SK-N-SH (cell line): ENCODE measurements around the gene SLC43A3. TPM values are rescaled to one million over a fixed set of nuclear protein-coding genes. Genes with fewer than 3 reads are reported as not detected.

Experiments used
- CTCF ChIA-PET: fragments of 300-600, 350-600 bp; formaldehyde crosslinking; extraction: SDS; loops from one replicate; lab custom pipeline; 2021; lab: Yijun Ruan, JAX
- POLR2A ChIA-PET: fragments of 350-600 bp; sonication (Branson Sonifier 250); formaldehyde crosslinking; extraction: SDS; loops from one replicate; lab custom pipeline; 2020; ENCODE audit warnings: antibody characterized with exemption, inconsistent platforms; lab: Yijun Ruan, JAX
- DNase-seq: peaks from one replicate; pipeline ENCODE4 v3.0.0; 2012
- H2AFZ ChIP-seq: fragments of 200-600 bp; sonication (generic); 2 replicates; pipeline ENCODE4 v1.8.1; 2016; ENCODE audit warnings: antibody characterized with exemption, mild to moderate bottlenecking, low read depth
- H3F3A ChIP-seq: fragments of 200-600 bp; sonication (generic); replicated peaks from 2 replicates; pipeline ENCODE3; 2016; ENCODE audit warnings: antibody characterized with exemption, mild to moderate bottlenecking; ENCODE audit not compliant: insufficient read depth
- H3K27ac ChIP-seq, 2 experiments: fragments of 200-500 bp in 1 of 2; fragments of 200-600 bp in 1 of 2; sonication (Bioruptor generic) in 1 of 2; sonication (generic), shearing (Covaris generic) in 1 of 2; 2 replicates each; pipeline versions ENCODE4 v1.5.1 to v1.6.1; 2014 to 2016; ENCODE audit warnings: low read depth in 2 of 2, inconsistent platforms in 1 of 2, low read length in 1 of 2, mild to moderate bottlenecking in 1 of 2, mixed read lengths in 1 of 2
- H3K27me3 ChIP-seq: fragments of 200-600 bp; sonication (generic), shearing (Covaris generic); 2 replicates; pipeline ENCODE4 v1.6.1; 2016; ENCODE audit warnings: mixed run types; ENCODE audit not compliant: insufficient read depth
- H3K36me3 ChIP-seq, 2 experiments: fragments of 200-500 bp in 1 of 2; fragments of 200-600 bp in 1 of 2; sonication (Bioruptor generic) in 1 of 2; sonication (generic) in 1 of 2; replicated peaks in 1 of 2; 2 replicates each; pipeline versions ENCODE3 to v1.5.1; 2014 to 2016; ENCODE audit warnings: low read length in 1 of 2, mild to moderate bottlenecking in 1 of 2; ENCODE audit not compliant: insufficient read depth in 2 of 2, control insufficient read depth in 1 of 2
- H3K4me1 ChIP-seq, 2 experiments: fragments of 200-500 bp in 1 of 2; fragments of 200-600 bp in 1 of 2; sonication (Bioruptor generic) in 1 of 2; sonication (generic), shearing (Covaris generic) in 1 of 2; 2 replicates each; pipeline versions ENCODE4 v1.5.1 to v1.6.1; 2014 to 2016; ENCODE audit warnings: low read depth in 1 of 2, low read length in 1 of 2, mixed run types in 1 of 2; ENCODE audit not compliant: insufficient read depth in 2 of 2, control insufficient read depth in 1 of 2
- H3K4me2 ChIP-seq: fragments of 200-600 bp; sonication (generic), shearing (Covaris generic); 2 replicates; pipeline ENCODE4 v1.6.1; 2017; ENCODE audit warnings: mixed run types
- H3K4me3 ChIP-seq, 2 experiments: fragments of 200-500 bp in 1 of 2; fragments of 200-600 bp in 1 of 2; sonication (Bioruptor generic) in 1 of 2; sonication (generic), shearing (Covaris generic) in 1 of 2; 2 replicates each; pipeline versions ENCODE4 v1.5.1 to v1.8.1; 2014 to 2016; ENCODE audit warnings: low read depth in 2 of 2, inconsistent platforms in 1 of 2, low read length in 1 of 2, mild to moderate bottlenecking in 1 of 2, mixed read lengths in 1 of 2, moderate library complexity in 1 of 2
- H3K79me2 ChIP-seq: fragments of 200-600 bp; sonication (generic); 2 replicates; pipeline ENCODE4 v1.8.1; 2017; ENCODE audit warnings: mild to moderate bottlenecking; ENCODE audit not compliant: insufficient read depth
- H3K9ac ChIP-seq: fragments of 200-600 bp; sonication (generic); 2 replicates; pipeline ENCODE4 v1.6.1; 2017; ENCODE audit warnings: mixed run types
- H3K9me2 ChIP-seq: fragments of 200-600 bp; sonication (generic); 2 replicates; pipeline ENCODE4 v1.6.1; 2017; ENCODE audit warnings: mixed run types
- H3K9me3 ChIP-seq: fragments of 200-600 bp; sonication (generic); 2 replicates; pipeline ENCODE4 v1.6.1; 2017; ENCODE audit warnings: mixed run types, mild to moderate bottlenecking, moderate library complexity
- H4K20me1 ChIP-seq: fragments of 200-600 bp; sonication (generic); 2 replicates; pipeline ENCODE4 v1.6.1; 2017; ENCODE audit warnings: mild to moderate bottlenecking, mixed run types; ENCODE audit not compliant: insufficient read depth
- EZH2phosphoT487 ChIP-seq: fragments of 200-600 bp; sonication (generic); IDR thresholded peaks from 2 replicates; pipeline ENCODE4 v1.6.1; 2017; ENCODE audit warnings: low read depth, mixed run types, mild to moderate bottlenecking, antibody characterized with exemption, moderate library complexity, borderline replicate concordance
- FOXJ3 ChIP-seq: sonication (generic); formaldehyde crosslinking; IDR thresholded peaks from 2 replicates; pipeline ENCODE4 v1.5.1; 2020; ENCODE audit warnings: mild to moderate bottlenecking, missing genetic modification reagents
- FOXM1 ChIP-seq: IDR thresholded peaks from 2 replicates; pipeline ENCODE4 v1.4.0; 2012; ENCODE audit warnings: low read depth, mild to moderate bottlenecking
- JUND ChIP-seq: IDR thresholded peaks from 2 replicates; pipeline ENCODE4 v1.4.0; 2012
- MEF2A ChIP-seq: IDR thresholded peaks from 2 replicates; pipeline ENCODE4 v1.4.0; 2012; ENCODE audit warnings: low read depth, borderline replicate concordance
- MXI1 ChIP-seq: IDR thresholded peaks from 2 replicates; pipeline ENCODE4 v1.6.1; 2012; ENCODE audit warnings: mild to moderate bottlenecking, low read depth, low read length, improper control_type of control experiment
- NRF1 ChIP-seq: IDR thresholded peaks from 2 replicates; pipeline ENCODE4 v1.6.1; 2012; ENCODE audit warnings: low read depth, mild to moderate bottlenecking, low read length
- RFX5 ChIP-seq: IDR thresholded peaks from 2 replicates; pipeline ENCODE4 v1.6.1; 2012; ENCODE audit warnings: mild to moderate bottlenecking, improper control_type of control experiment, low read length
- RXRA ChIP-seq: IDR thresholded peaks from 2 replicates; pipeline ENCODE4 v1.4.0; 2012; ENCODE audit warnings: low read depth, mild to moderate bottlenecking, borderline replicate concordance
- SMC3 ChIP-seq: IDR thresholded peaks from 2 replicates; pipeline ENCODE4 v1.6.1; 2012; ENCODE audit warnings: low read depth, low read length, improper control_type of control experiment
- TAF1 ChIP-seq: IDR thresholded peaks from 2 replicates; pipeline ENCODE4 v1.6.1; 2012; ENCODE audit warnings: low read depth, mild to moderate bottlenecking, low read length, moderate library complexity, borderline replicate concordance
- WGBS: methylation state at CpG from one replicate; pipeline ENCODE4 v1.1.6; 2017; ENCODE audit warnings: low lambda C conversion rate; 5-methylcytosine and 5-hydroxymethylcytosine counted together
- polyA plus RNA-seq, 3 experiments: library from polyadenylated mRNA; depleted of rRNA; stranded (reverse); fragments of >200 nt; gene quantifications; 2 replicates each; pipeline ENCODE4 v1.2.3, GENCODE V29; 2012
- TF ChIP-seq, protein P1 (sequence below): IDR thresholded peaks from 2 replicates; pipeline ENCODE4 v1.4.0; 2012; ENCODE audit warnings: low read depth
- TF ChIP-seq, protein P2 (sequence below): fragments of 200-600 bp; sonication (generic); IDR thresholded peaks from 2 replicates; pipeline ENCODE4 v1.6.1; 2017; ENCODE audit warnings: antibody characterized with exemption, mild to moderate bottlenecking, moderate library complexity
- TF ChIP-seq, protein P3 (sequence below): IDR thresholded peaks from 2 replicates; pipeline ENCODE4 v1.4.0; 2012; ENCODE audit warnings: low read depth, borderline replicate concordance
- TF ChIP-seq, protein P4 (sequence below): fragments of 150-350 bp; IDR thresholded peaks from 2 replicates; pipeline ENCODE4 v1.6.1; 2017; ENCODE audit warnings: antibody characterized with exemption, low read length, low read depth, borderline replicate concordance
- TF ChIP-seq, protein P5 (sequence below): fragments of 150-350 bp; IDR thresholded peaks from 2 replicates; pipeline ENCODE4 v1.6.1; 2016; ENCODE audit warnings: mild to moderate bottlenecking, low read depth, low read length
- TF ChIP-seq, protein P6 (sequence below): IDR thresholded peaks from 2 replicates; pipeline ENCODE4 v1.6.1; 2012; ENCODE audit warnings: mild to moderate bottlenecking, low read depth, low read length, moderate library complexity

SLC43A3 gene
- polyA plus RNA-seq, 1 of the 3 experiments (the other 2 are of a cell fraction): 4.1 TPM

DNA sequence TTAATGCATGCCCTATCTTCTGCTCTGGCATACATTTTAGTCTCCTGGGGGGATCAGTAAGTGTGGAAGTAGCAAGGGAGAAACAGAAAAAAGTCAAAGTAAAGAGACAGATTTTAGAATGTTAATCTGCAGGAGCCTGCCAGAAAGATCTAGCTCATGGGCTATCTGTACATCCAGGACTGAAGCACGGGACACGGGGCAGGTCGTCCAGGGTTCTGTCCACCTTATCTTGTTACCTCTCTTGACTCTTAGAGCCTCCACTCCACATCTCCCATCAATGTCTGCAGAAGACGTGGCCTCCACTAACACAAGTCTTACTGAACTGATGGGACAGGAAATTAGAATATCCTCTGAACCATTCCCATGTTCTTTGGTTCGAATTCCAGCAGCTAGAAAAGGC is 1.7 kb upstream of the SLC43A3 start:
- H3K79me2 ChIP-seq: no peaks in the 10 kb centered on the region
- 62% methylated on average over 5 of the region's 5 CpGs for WGBS
- TF ChIP-seq, protein P1, sequence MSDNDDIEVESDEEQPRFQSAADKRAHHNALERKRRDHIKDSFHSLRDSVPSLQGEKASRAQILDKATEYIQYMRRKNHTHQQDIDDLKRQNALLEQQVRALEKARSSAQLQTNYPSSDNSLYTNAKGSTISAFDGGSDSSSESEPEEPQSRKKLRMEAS: no peak
- TF ChIP-seq EZH2phosphoT487 (no peak), FOXJ3 (CRISPR knock-in tag) (no peak), SMC3 (no peak), JUND (no peak), TAF1 (no peak), FOXM1 (no peak), RFX5 (no peak), NRF1 (no peak), RXRA (no peak), MEF2A (no peak), MXI1 (no peak)
- TF ChIP-seq, protein P2, sequence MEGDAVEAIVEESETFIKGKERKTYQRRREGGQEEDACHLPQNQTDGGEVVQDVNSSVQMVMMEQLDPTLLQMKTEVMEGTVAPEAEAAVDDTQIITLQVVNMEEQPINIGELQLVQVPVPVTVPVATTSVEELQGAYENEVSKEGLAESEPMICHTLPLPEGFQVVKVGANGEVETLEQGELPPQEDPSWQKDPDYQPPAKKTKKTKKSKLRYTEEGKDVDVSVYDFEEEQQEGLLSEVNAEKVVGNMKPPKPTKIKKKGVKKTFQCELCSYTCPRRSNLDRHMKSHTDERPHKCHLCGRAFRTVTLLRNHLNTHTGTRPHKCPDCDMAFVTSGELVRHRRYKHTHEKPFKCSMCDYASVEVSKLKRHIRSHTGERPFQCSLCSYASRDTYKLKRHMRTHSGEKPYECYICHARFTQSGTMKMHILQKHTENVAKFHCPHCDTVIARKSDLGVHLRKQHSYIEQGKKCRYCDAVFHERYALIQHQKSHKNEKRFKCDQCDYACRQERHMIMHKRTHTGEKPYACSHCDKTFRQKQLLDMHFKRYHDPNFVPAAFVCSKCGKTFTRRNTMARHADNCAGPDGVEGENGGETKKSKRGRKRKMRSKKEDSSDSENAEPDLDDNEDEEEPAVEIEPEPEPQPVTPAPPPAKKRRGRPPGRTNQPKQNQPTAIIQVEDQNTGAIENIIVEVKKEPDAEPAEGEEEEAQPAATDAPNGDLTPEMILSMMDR: no peak
- TF ChIP-seq, protein P3, sequence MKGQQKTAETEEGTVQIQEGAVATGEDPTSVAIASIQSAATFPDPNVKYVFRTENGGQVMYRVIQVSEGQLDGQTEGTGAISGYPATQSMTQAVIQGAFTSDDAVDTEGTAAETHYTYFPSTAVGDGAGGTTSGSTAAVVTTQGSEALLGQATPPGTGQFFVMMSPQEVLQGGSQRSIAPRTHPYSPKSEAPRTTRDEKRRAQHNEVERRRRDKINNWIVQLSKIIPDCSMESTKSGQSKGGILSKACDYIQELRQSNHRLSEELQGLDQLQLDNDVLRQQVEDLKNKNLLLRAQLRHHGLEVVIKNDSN: no peak
- TF ChIP-seq, protein P4, sequence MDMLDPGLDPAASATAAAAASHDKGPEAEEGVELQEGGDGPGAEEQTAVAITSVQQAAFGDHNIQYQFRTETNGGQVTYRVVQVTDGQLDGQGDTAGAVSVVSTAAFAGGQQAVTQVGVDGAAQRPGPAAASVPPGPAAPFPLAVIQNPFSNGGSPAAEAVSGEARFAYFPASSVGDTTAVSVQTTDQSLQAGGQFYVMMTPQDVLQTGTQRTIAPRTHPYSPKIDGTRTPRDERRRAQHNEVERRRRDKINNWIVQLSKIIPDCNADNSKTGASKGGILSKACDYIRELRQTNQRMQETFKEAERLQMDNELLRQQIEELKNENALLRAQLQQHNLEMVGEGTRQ: no peak
- TF ChIP-seq, protein P5, sequence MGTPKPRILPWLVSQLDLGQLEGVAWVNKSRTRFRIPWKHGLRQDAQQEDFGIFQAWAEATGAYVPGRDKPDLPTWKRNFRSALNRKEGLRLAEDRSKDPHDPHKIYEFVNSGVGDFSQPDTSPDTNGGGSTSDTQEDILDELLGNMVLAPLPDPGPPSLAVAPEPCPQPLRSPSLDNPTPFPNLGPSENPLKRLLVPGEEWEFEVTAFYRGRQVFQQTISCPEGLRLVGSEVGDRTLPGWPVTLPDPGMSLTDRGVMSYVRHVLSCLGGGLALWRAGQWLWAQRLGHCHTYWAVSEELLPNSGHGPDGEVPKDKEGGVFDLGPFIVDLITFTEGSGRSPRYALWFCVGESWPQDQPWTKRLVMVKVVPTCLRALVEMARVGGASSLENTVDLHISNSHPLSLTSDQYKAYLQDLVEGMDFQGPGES: no peak
- TF ChIP-seq, protein P6, sequence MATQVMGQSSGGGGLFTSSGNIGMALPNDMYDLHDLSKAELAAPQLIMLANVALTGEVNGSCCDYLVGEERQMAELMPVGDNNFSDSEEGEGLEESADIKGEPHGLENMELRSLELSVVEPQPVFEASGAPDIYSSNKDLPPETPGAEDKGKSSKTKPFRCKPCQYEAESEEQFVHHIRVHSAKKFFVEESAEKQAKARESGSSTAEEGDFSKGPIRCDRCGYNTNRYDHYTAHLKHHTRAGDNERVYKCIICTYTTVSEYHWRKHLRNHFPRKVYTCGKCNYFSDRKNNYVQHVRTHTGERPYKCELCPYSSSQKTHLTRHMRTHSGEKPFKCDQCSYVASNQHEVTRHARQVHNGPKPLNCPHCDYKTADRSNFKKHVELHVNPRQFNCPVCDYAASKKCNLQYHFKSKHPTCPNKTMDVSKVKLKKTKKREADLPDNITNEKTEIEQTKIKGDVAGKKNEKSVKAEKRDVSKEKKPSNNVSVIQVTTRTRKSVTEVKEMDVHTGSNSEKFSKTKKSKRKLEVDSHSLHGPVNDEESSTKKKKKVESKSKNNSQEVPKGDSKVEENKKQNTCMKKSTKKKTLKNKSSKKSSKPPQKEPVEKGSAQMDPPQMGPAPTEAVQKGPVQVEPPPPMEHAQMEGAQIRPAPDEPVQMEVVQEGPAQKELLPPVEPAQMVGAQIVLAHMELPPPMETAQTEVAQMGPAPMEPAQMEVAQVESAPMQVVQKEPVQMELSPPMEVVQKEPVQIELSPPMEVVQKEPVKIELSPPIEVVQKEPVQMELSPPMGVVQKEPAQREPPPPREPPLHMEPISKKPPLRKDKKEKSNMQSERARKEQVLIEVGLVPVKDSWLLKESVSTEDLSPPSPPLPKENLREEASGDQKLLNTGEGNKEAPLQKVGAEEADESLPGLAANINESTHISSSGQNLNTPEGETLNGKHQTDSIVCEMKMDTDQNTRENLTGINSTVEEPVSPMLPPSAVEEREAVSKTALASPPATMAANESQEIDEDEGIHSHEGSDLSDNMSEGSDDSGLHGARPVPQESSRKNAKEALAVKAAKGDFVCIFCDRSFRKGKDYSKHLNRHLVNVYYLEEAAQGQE: no peak
- no peaks in the 10 kb centered on the region; the same call in 1 of the 2 replicates for H3K27me3 ChIP-seq
- no peaks in the 10 kb centered on the region for H4K20me1 ChIP-seq
- DNase-seq: no peak
- peaks cover 18 to 24% of the 10 kb centered on the region in 2 experiments; a peak in 2 of 4 replicates for H3K4me1 ChIP-seq
- ChIA-PET POLR2A (no interaction called here), CTCF (interaction anchor here (1.2 to 1.6 kb wide), 2 partner anchors 13 to 65 kb away, joined by 3 to 4 read pairs; no protein-coding TSS in a partner anchor)
- H3K9me3 ChIP-seq: no peaks in the 10 kb centered on the region
- no peaks in the 10 kb centered on the region for H3K36me3 ChIP-seq
- H3K27ac ChIP-seq: no peak overlapping the region
- H3K9me2 ChIP-seq: no peaks in the 10 kb centered on the region
- no peak overlapping the region for H3K4me2 ChIP-seq
- no peak overlapping the region for H2AFZ ChIP-seq
- no peak overlapping the region for H3K9ac ChIP-seq
- no peaks in the 10 kb centered on the region for H3F3A ChIP-seq
- no peak overlapping the region for H3K4me3 ChIP-seq
